GM13977 (cell line): ENCODE measurements around the gene STX8.

Experiments used
- DNase-seq: peaks from one replicate; pipeline ENCODE4 v3.0.0; 2012; ENCODE audit warnings: low spot score
- CTCF ChIP-seq: IDR thresholded peaks from 2 replicates; pipeline ENCODE4 v1.5.1; 2012; ENCODE audit warnings: mild to moderate bottlenecking, control low read depth; ENCODE audit not compliant: insufficient read depth; ENCODE audit errors: extremely low read depth, missing control alignments
- in situ Hi-C: fragments of 300-500 bp; cut with MboI; formaldehyde crosslinking; loops from one replicate; pipeline ENCODE4 v1.12.0; 2022; ENCODE audit warnings: low sequenced_read_pairs, low pct_unique_long_range_greater_than_20kb, mixed read lengths, inconsistent platforms; ENCODE audit not compliant: unreplicated experiment

The STX8 gene

GRCh38 chr17:9272501-9273200, 303.0 kb downstream of the STX8 start:
- no peak for TF ChIP-seq CTCF
- DNase-seq, result no peak
- in situ Hi-C loops, result no loop called here

- DNase-seq, result no peak
- in situ Hi-C loops, result no loop called here
- no peak for TF ChIP-seq CTCF
Observed at GRCh38 chr17:9271989-9272388, 303.6 kb downstream of the STX8 start.

GRCh38 chr17:9270921-9271320, 304.7 kb downstream of the STX8 start:
- TF ChIP-seq CTCF, result no peak
- in situ Hi-C loops, result no loop called here
- no peak for DNase-seq

- in situ Hi-C loops, result no loop called here
- DNase-seq, result no peak
- TF ChIP-seq CTCF, result no peak
Observed at GRCh38 chr17:9269350-9270035, 306.1 kb downstream of the STX8 start.

GRCh38 chr17:9268546-9268945, 307.1 kb downstream of the STX8 start:
- no peak for TF ChIP-seq CTCF
- DNase-seq, result no peak
- in situ Hi-C loops, result no loop called here

- no peak for TF ChIP-seq CTCF
- no peak for DNase-seq
- in situ Hi-C loops, result no loop called here
Observed at GRCh38 chr17:9266697-9267117, 308.9 kb downstream of the STX8 start.
